ENCODE data around the gene SNAPC4.

GRCh38 chr9:136370037-136370436, 29.9 kb downstream of the SNAPC4 start:
- TF ChIP-seq CTCF (IDR thresholded peaks at IDR 0.05; ENCODE audit: insufficient read depth, low read length, poor library complexity, severe bottlenecking) (no peak), EZH2phosphoT487 (conservative IDR thresholded peaks at IDR 0.05; ENCODE audit: low read length) (no peak)
